Mesothelial cell of epicardium (in vitro differentiated cells): ENCODE measurements around the gene CGN. TPM values are rescaled to one million over a fixed set of nuclear protein-coding genes. Genes with fewer than 3 reads are reported as not detected.

Source experiments
- DNase-seq, 2 experiments: peaks; one replicate each; pipeline ENCODE4 v3.0.0; 2021; ENCODE audit warnings: low spot score in 2 of 2; ENCODE audit not compliant: unreplicated experiment in 2 of 2
- H3K27ac Mint-ChIP-seq: 2 replicates; pipeline ENCODE4 v1.8.0; 2021; ENCODE audit warnings: mixed read lengths
- H3K27me3 Mint-ChIP-seq: 2 replicates; pipeline ENCODE4 v1.8.0; 2021; ENCODE audit warnings: low read depth, mixed read lengths
- H3K36me3 Mint-ChIP-seq: 2 replicates; pipeline ENCODE4 v1.8.0; 2021; ENCODE audit warnings: mixed read lengths
- H3K4me1 Mint-ChIP-seq: 2 replicates; pipeline ENCODE4 v1.8.0; 2021; ENCODE audit warnings: mixed read lengths
- H3K4me3 Mint-ChIP-seq: 2 replicates; pipeline ENCODE4 v1.8.0; 2021; ENCODE audit warnings: mild to moderate bottlenecking, moderate library complexity, mixed read lengths
- H3K9me3 Mint-ChIP-seq: 2 replicates; pipeline ENCODE4 v1.8.0; 2021; ENCODE audit warnings: mixed read lengths
- total RNA-seq: library from RNA; stranded (reverse); gene quantifications from 3 replicates; pipeline ENCODE4 v1.2.1, GENCODE V29; 2021
- TF ChIP-seq, protein P1 (sequence below): fragments of 200-600 bp; sonication (generic); IDR thresholded peaks from one replicate; pipeline ENCODE4 v1.5.0; 2021; ENCODE audit warnings: antibody characterized with exemption; ENCODE audit not compliant: unreplicated experiment

Gene CGN
- total RNA-seq, 1 donor from 2014 or later: 38.9 TPM

DNA sequence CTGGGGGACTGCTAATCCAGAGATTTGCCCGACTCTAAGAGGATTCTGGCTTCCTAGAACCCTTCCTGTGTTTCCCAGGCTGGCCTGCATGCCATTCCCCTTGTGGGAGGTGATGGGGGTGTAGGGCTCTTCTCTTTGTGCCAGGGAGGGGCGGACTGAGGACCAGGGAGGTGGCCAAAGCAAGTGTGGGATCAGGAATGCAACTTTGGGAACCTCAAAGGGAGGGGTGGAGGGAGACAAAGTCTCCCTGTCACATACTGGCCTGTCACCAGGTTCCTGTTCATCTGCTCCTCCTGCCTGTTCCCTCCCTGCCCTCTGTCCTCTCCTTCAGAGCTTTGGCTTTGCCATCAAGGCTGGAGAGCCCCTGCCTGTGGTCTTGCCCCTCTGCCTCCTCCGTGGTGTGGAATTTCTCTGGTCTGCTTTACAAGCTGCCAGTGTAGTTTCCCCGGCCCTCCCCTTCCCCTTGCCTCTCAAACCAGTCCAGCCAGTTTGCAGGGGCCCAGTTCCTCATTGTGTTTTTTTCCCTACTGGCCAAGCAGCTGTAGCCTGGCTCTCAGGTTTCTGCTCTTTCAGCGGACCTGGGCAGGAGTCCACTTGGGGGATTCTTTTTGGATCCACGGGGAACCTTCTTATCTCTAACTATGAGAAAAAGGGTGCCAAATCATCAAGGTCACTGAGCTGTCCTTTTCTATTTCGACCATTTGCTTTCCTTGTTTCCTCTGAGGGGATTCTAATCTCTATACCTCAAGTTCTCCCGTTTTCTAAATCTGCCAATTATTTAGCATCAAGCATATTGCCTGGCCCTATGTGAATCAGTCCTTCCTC lies 1.8 kb downstream of the CGN start:
- DNase-seq: peak; percentile 45 to 75

DNA sequence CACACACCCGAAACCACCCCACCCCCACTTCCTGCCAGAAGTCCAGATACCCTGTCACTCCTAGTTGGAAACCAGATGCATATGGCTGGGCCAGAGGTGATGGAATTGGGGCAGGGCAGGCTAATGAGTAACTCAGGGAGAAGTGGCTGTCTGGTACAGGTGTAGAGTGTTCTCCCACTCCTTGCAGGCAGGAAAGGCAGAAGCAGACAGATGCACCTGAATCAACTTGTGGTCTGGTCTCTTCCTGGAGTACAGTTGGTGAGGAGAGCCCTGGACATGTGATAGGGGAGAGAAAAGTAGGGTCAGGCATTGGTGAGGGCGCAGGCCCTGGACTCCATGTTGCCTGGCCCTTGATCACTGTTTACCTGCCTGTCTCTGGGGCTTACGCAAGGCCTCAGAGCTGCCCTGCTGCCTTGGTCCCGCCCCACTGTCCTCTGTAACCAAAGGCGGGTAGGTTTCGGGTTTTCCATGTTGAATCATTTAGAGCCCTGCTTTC lies 2.5 kb downstream of the CGN start:
- Mint-ChIP-seq H3K4me1 (peaks cover 45% of the 10 kb centered on the region), H3K4me3 (peak overlapping the region; percentile 75), H3K27me3 (peaks cover 17% of the 10 kb centered on the region), H3K9me3 (no peaks in the 10 kb centered on the region), H3K36me3 (no peaks in the 10 kb centered on the region), H3K27ac (peak overlapping the region; percentile 98)
- DNase-seq: peak in 1 of 2 experiments; percentile 45
- TF ChIP-seq, protein P1, sequence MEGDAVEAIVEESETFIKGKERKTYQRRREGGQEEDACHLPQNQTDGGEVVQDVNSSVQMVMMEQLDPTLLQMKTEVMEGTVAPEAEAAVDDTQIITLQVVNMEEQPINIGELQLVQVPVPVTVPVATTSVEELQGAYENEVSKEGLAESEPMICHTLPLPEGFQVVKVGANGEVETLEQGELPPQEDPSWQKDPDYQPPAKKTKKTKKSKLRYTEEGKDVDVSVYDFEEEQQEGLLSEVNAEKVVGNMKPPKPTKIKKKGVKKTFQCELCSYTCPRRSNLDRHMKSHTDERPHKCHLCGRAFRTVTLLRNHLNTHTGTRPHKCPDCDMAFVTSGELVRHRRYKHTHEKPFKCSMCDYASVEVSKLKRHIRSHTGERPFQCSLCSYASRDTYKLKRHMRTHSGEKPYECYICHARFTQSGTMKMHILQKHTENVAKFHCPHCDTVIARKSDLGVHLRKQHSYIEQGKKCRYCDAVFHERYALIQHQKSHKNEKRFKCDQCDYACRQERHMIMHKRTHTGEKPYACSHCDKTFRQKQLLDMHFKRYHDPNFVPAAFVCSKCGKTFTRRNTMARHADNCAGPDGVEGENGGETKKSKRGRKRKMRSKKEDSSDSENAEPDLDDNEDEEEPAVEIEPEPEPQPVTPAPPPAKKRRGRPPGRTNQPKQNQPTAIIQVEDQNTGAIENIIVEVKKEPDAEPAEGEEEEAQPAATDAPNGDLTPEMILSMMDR: no peak

More for the DNA sequence above, 1.8 kb downstream of the CGN start:
- Mint-ChIP-seq H3K4me3 (peak overlapping the region; percentile 75), H3K9me3 (no peaks in the 10 kb centered on the region), H3K27me3 (peaks cover 17% of the 10 kb centered on the region), H3K36me3 (no peaks in the 10 kb centered on the region), H3K27ac (peak overlapping the region; percentile 98), H3K4me1 (peaks cover 45% of the 10 kb centered on the region)
- TF ChIP-seq, protein P1: no peak

DNA sequence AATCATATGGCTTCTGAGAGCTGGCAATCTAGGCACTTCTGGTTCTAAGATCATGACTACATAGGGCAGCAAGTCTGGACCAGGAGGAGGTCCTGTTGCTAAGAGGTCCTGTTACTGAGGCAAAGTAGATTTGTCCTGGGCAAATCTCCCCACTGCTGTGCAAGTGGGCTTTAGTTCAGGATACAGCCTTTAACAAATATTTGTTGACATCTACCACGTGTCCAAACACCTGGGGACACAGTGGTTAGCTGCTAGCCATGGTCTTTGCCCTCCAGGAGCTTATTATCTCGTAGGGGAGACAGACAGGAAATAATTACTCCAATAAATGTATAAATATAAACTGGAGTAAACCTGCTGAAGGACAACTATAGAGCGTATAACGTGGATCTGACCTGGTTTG lies 3.2 kb downstream of the CGN start:
- Mint-ChIP-seq H3K9me3 (no peaks in the 10 kb centered on the region), H3K4me1 (peaks cover 49% of the 10 kb centered on the region), H3K27me3 (peaks cover 17% of the 10 kb centered on the region), H3K27ac (peak overlapping the region; percentile 98), H3K4me3 (peak overlapping the region; percentile 75), H3K36me3 (peaks cover 1% of the 10 kb centered on the region)
- no peak for DNase-seq
- TF ChIP-seq, protein P1: no peak

DNA sequence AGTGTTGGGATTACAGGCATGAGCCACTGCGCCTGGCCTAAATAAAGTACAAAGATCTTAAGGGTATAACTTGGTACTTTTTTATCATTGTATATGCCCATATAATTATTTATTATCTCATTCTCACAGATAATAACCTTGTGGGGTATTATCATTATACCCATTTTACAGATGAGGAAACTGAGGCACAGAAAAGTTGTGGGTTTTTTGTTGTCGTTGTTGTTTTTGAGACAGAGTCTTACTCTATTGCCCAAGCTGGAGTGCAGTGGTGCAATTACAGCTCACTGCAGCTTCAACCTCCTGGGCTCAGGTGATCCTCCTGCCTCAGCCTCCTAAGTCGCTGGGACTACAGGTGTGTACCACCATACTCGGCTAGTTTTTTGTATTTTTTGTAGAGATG lies 4.1 kb downstream of the CGN start:
- TF ChIP-seq, protein P1: no peak
- peak overlapping the region; percentile 98 for H3K27ac Mint-ChIP-seq
- no peak overlapping the region for H3K4me3 Mint-ChIP-seq
- peaks cover 54% of the 10 kb centered on the region for H3K4me1 Mint-ChIP-seq
- no peaks in the 10 kb centered on the region for H3K9me3 Mint-ChIP-seq
- peaks cover 3% of the 10 kb centered on the region for H3K36me3 Mint-ChIP-seq
- DNase-seq: no peak
- H3K27me3 Mint-ChIP-seq: peaks cover 17% of the 10 kb centered on the region

DNA sequence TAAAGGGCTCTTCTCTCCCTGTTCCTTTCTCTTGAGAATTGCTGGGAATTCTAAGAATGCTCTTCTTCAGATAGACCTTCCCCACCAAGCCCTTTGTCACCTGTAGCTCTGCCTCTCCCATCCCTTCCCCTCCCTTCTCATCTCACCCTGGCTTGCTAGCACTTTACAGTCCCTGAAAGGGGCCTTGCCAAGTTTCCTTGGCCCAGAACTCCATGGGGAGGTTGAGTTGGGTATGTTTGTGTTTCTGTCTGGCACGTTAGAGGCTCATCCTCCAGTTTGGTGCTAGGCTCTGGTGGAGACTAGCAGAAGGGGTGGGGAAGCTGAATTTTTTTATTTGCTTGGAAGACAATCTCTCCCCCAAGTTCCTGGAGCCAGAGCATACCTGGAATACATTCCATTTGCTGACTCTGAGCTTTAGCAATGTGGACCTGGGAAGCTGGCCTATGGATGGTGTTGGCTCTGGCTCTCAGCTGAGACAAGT lies 4.9 kb downstream of the CGN start:
- TF ChIP-seq, protein P1: no peak
- Mint-ChIP-seq H3K4me1 (peaks cover 55% of the 10 kb centered on the region), H3K36me3 (peaks cover 3% of the 10 kb centered on the region), H3K27me3 (peaks cover 17% of the 10 kb centered on the region), H3K9me3 (no peaks in the 10 kb centered on the region), H3K27ac (peak overlapping the region; percentile 98), H3K4me3 (no peak overlapping the region)
- no peak for DNase-seq
